Measurements from ENCODE around the gene CTNNBIP1.

The CTNNBIP1 gene

DNA sequence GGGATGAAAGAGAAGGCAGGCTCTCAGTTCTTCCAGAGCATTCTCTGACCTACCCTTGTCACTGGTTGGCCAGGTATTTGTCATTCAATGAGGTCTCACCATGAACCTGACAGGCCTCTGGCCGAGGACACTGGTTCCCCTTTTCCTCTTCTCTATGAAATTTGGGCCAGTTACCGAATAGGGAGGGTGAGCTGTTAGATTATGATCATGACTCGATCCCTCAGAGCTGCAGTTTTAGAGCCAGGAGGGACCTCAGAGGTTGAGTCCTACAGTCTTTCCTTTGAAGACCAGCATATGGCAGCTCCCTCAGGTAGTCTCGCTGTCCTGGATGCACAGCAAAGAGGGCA is 56.8 kb downstream of the CTNNBIP1 start:
- DNase-seq (ENCODE audit: low read depth, low spot score) = no peak

- DNase-seq (ENCODE audit: low read depth, low spot score) = peak; percentile 46
These were observed 57.4 kb downstream of the CTNNBIP1 start for GRCh38 chr1:9852410-9853248.

- DNase-seq (ENCODE audit: low read depth, low spot score) = no peak
These were observed 58.1 kb downstream of the CTNNBIP1 start for GRCh38 chr1:9852004-9852403.

GRCh38 chr1:9850442-9851162 is 59.5 kb downstream of the CTNNBIP1 start:
- DNase-seq (ENCODE audit: low read depth, low spot score) = peak; percentile 49

DNA sequence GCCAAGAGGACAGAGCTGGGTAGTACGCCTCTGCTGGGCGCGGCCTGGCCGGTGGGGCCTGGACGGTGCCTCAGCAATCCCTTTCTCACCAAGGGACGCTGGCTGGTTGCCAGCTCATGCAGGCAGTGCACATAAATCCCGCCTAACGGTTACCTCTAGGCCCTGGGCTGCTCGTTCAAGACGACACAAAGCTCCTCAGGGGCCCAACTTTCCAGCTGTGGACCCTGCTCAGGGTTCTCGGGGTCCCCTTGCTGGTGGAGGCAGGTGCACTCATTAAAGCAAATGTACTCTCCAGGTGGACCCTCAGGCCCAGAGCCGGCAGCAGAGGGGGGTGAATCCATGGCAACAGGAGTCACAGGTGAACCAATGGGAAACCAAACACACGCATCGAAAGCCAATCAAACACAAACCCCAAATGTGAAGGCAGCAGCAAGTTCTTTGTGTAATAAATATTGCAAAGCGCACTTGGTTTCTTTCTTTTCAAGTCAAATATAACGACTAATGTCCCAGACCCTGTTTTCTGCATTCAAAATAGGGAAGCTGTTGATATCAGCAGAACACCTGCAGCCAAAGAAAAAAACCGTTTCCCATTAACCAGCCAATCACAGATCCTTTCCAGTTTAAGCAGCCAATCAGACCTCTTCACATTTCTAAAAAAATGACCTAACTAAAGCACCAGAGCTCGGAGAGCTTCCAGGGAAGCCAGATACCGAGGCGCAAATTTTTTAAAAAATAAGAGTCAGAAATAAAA is 60.2 kb downstream of the CTNNBIP1 start:
- DNase-seq (ENCODE audit: low read depth, low spot score) = peak; percentile 56

DNA sequence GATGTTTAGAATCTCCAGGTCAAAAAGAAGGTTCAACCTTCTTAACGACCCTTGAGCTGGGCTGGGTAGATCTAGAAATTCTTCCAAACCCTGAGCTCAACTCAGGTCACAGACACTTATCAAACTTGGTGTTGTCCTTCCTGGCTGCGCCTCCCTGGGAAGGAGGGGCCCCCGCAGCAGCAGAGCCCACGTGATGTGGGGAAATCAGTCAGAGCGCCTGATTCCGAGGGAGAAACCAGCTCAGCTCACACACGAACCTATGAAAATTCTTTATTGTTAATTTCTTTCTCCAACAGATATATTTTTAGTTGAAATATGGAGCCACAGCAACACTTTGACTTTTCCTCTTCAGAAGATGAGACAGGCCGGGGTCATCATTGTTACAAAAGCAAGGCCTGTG is 62.0 kb downstream of the CTNNBIP1 start:
- no peak for DNase-seq (ENCODE audit: low read depth, low spot score)

GRCh38 chr1:9847269-9847668 is 62.8 kb downstream of the CTNNBIP1 start:
- no peak for DNase-seq (ENCODE audit: low read depth, low spot score)

GRCh38 chr1:9846611-9847171 is 63.4 kb downstream of the CTNNBIP1 start:
- DNase-seq (ENCODE audit: low read depth, low spot score) = peak; percentile 72

DNA sequence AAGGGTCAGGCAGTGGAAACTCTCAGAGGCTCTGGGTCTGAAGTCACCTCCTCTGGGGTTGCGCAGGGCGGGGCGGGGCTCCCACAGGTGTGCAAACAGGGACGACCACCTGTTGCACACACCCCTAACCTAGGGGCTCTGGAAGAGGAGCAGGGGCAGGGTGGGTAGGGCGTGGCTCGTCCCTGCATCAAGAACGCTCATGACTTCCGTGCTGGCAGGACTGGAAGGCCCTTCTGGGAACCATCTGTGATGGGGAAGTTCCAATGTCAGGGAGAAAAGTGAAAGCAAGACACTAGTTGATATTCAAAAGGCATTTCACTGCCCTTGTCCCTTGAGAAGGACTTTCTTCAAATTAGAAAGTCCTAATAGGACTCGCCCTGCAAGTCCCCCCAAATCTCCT is 64.2 kb downstream of the CTNNBIP1 start:
- DNase-seq (ENCODE audit: low read depth, low spot score) = no peak

GRCh38 chr1:9844756-9845155 is 65.3 kb downstream of the CTNNBIP1 start:
- no peak for DNase-seq (ENCODE audit: low read depth, low spot score)

- DNase-seq (ENCODE audit: low read depth, low spot score) = no peak
These were observed 66.0 kb downstream of the CTNNBIP1 start for GRCh38 chr1:9844106-9844505.

DNA sequence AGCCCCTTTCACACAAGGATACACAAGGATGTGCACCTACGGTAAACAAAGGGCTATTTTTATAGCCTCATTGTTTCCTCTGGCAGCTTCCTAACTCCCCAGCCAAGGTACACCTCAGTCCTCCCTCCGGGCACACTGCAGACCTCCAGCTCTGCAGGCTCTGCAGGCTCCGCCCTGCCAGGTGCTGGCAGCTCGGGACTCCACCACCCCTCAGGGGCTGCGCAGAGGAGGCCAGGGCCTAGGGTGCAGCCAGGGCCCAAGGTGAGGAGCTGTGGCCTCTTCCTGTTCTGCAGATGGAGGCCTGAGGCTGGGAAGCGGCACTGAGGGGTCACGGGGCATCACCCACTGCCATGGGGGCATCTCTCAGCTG is 66.5 kb downstream of the CTNNBIP1 start:
- peak; percentile 74 for DNase-seq (ENCODE audit: low read depth, low spot score)

DNA sequence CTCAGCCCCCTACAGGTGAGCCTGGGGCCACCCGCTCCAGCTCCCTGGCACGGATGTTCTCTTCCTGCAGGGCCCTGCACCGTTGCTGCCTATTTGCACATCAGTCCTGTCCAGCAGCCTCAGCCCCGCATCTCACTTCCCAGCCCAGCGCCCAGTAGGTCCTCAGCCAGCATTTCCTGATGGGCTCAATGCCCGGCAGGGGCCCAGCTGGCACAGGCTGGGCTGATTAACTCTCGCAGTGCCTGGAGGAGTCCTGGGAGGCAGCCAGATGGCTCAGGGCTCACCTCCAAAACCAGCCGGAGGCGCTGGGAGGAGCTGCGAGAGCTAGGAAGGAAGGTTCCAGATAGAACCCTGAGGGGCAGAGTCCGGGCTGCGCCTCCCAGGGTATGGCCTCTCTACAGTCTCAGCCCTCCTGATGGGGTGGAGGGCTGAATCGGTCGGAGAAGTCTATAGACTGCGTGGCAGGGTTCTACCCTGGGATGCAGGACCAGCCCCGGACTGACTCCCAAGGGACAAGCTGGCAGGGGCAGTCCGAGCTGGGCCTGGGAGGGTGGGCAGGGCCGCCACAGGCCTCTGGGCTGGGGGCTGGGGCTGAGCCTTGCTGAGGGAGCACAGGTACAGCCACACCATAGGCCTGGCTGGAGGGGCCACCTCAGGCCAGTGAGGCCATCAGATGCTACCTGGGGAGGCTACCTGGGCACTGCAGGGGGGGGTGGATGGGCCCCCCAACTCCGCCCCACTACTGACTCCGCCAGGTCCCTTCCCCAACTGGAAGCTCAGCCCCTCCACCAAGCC is 67.1 kb downstream of the CTNNBIP1 start:
- peak; percentile 28 for DNase-seq (ENCODE audit: low read depth, low spot score)

- no peak for DNase-seq (ENCODE audit: low read depth, low spot score)
These were observed 67.9 kb downstream of the CTNNBIP1 start for GRCh38 chr1:9842073-9842711.

- no peak for DNase-seq (ENCODE audit: low read depth, low spot score)
These were observed 68.6 kb downstream of the CTNNBIP1 start for GRCh38 chr1:9841460-9841859.

DNA sequence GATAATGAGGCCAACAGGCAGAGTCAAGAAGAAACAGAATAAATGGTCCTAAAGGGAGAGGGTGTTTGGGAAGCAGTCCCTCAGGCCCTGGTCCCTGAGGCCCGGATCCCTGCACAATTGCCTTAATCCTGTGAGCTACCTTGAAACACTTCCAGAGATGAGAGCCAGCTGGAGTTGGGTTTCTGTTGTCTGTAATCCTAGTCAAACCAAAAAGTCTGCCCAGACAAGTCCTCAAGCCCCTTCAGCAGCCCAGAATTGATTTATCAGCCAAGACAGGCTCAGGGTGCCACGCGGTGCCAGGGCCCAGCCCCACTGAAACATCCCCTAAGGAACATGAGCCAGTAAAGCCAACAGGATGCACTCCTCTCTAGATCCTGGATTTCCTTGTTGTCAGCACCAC is 69.9 kb downstream of the CTNNBIP1 start:
- DNase-seq (ENCODE audit: low read depth, low spot score) = no peak

DNA sequence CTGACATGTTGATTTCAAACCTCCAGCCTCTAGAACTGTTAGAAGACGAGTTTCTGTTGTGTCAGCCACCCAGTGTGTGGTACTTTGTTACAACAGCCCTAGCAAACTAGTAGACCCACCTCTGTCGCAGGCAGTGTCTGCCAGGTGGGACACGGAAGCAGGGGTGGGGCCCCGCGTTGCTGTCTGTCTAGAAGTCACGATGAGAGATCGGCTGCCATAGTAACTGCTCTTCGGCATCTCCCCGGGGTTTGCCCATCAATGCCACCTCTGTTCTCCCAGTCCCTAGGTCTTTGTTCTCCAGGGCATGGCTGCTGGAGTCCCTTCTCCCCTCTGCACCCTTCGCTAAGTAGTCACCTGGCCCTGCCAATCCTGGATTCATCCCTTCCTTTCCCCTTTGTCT is 71.1 kb downstream of the CTNNBIP1 start:
- DNase-seq (ENCODE audit: low read depth, low spot score) = no peak

GRCh38 chr1:9836632-9836960 is 73.5 kb downstream of the CTNNBIP1 start:
- DNase-seq (ENCODE audit: low read depth, low spot score) = no peak

GRCh38 chr1:9835758-9836631 is 74.1 kb downstream of the CTNNBIP1 start:
- DNase-seq (ENCODE audit: low read depth, low spot score) = peak; percentile 81

DNA sequence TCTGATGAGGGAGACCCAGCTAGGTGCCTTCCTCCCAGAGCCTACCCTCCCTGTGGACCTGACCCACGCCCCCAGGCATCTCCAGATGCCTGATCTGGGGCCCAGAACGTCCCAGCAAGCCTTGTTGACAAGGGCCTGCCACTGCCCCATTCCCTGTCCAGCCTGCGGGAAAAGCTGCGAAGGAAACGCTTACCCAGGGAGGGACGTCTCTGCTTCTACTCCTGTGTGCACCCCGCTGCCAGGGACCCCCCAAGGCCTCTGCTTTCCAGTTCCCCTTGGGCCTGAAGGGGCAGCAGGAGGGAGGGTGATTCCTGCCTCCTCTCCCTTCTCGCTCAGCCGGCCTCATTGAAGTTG is 74.7 kb downstream of the CTNNBIP1 start:
- no peak for DNase-seq (ENCODE audit: low read depth, low spot score)
